ENCODE data around the gene UMPS.

The UMPS gene

DNA sequence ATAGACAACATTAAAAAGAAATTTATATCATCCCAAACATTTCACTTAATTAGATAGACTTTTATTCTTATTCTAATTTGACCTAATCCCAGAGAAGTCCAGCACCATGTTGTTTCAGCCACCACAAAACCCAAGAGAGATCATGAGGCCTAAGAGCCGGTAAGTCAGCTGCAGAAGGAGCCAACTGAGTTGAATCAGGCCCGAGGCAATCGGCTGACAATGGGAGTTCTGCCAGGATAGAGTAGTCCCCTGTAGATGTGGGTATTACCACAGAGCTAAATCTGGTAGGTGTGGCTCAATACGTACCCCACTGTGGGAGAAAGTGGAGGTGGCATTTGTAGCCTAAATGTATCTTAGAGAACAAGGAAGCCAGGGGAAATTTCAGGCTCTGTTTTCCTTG lies 49.7 kb upstream of the UMPS start:
- no peak overlapping the region for H3K4me3 ChIP-seq (ENCODE audit: low read depth, low read length)
- ChIA-PET CTCF (interaction anchor here (1.2 to 2.4 kb wide), 2 partner anchors 115 to 121 kb away, joined by 4 to 6 read pairs; no protein-coding TSS in a partner anchor), POLR2A (no interaction called here)
- no peak overlapping the region for H3K27ac ChIP-seq (ENCODE audit: extremely low read depth, low read depth, low read length)
- H3K4me1 ChIP-seq (ENCODE audit: control insufficient read depth, insufficient read depth, low read length) = no peaks in the 10 kb centered on the region
- no peaks in the 10 kb centered on the region for H3K9me3 ChIP-seq (ENCODE audit: control insufficient read depth, insufficient read depth, low read depth, low read length)
- no peaks in the 10 kb centered on the region for H3K36me3 ChIP-seq (ENCODE audit: control insufficient read depth in 2 of 2, insufficient read depth in 1 of 2, low read length in 2 of 2)
- TF ChIP-seq ZNF202 (tag by site-specific recombination; IDR thresholded peaks at IDR 0.05; ENCODE audit: borderline replicate concordance) = no peak
- no peak for TF ChIP-seq ZNF366 (tag by site-specific recombination; conservative IDR thresholded peaks at IDR 0.05)
- no peak for TF ChIP-seq ZBTB7A (tag by site-specific recombination; IDR thresholded peaks at IDR 0.05; ENCODE audit: low read depth)
- TF ChIP-seq ZNF837 (tag by site-specific recombination; IDR thresholded peaks at IDR 0.05) = no peak
- no peak for TF ChIP-seq ZNF132 (tag by site-specific recombination; IDR thresholded peaks at IDR 0.05; ENCODE audit: borderline replicate concordance)
- TF ChIP-seq, protein P1, sequence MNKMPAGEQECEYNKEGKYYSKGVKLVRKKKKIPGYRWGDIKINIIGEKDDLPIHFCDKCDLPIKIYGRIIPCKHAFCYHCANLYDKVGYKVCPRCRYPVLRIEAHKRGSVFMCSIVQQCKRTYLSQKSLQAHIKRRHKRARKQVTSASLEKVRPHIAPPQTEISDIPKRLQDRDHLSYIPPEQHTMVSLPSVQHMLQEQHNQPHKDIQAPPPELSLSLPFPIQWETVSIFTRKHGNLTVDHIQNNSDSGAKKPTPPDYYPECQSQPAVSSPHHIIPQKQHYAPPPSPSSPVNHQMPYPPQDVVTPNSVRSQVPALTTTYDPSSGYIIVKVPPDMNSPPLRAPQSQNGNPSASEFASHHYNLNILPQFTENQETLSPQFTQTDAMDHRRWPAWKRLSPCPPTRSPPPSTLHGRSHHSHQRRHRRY (tag by site-specific recombination; IDR thresholded peaks at IDR 0.05) = no peak
- no peak for TF ChIP-seq ZXDB (tag by site-specific recombination; IDR thresholded peaks at IDR 0.05)
- TF ChIP-seq ZNF776 (tag by site-specific recombination; IDR thresholded peaks at IDR 0.05; ENCODE audit: borderline replicate concordance) = no peak

DNA sequence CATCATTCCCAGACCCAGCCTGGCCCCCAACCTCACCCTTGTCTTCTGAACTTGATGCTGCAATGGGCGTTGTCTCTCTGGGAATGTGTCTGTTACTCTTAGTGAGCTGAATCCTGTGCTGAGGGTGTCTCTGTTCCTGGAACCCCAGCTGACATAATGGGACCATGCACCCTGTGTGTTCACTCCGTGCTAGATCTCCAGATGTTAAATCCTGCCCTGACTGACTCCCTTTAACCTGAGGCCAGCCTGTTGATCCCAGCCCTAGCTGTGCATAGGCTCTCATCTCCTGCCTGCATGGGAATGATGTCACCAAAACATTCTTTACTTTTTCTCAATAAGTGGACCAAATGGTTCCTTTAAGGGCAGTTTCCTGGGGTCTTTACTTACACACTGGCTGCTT lies 48.0 kb upstream of the UMPS start:
- Histone ChIP-seq H3K36me3 (ENCODE audit: control insufficient read depth in 2 of 2, insufficient read depth in 1 of 2, low read length in 2 of 2) (no peaks in the 10 kb centered on the region), H3K9me3 (ENCODE audit: control insufficient read depth, insufficient read depth, low read depth, low read length) (no peaks in the 10 kb centered on the region), H3K4me3 (ENCODE audit: low read depth, low read length) (no peak overlapping the region), H3K27ac (ENCODE audit: extremely low read depth, low read depth, low read length) (no peak overlapping the region), H3K4me1 (ENCODE audit: control insufficient read depth, insufficient read depth, low read length) (no peaks in the 10 kb centered on the region)
- ChIA-PET CTCF (no interaction called here), POLR2A (no interaction called here)
- TF ChIP-seq SCRT2 (tag by site-specific recombination; IDR thresholded peaks at IDR 0.05) = peak; percentile 53
- no peak for TF ChIP-seq ZBTB7A (tag by site-specific recombination; IDR thresholded peaks at IDR 0.05; ENCODE audit: low read depth)

DNA sequence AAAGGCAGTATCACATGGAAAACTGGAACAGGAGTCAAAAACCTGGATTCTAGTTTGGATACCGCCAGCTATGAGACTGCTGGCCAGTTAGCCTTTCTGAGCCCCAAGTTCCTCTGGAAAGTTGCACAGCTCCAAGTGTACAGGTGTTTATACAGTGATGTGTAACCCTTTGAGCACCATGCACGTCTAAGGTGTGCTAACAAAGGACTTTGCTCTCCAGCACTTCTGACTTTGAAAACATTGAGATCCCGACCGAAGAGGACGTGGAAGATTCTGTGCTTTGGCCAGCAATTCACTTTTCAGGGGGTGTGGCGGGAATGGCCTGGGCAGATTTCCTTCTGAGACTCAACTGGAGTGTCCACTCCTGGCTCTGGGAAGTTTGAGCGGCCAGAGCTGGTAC lies 45.8 kb upstream of the UMPS start:
- TF ChIP-seq OSR2 (tag by site-specific recombination; IDR thresholded peaks at IDR 0.05) (no peak), ZBTB1 (tag by site-specific recombination; IDR thresholded peaks at IDR 0.05) (no peak), ZNF221 (tag by site-specific recombination; IDR thresholded peaks at IDR 0.05; ENCODE audit: borderline replicate concordance) (no peak)
- TF ChIP-seq, protein P2, sequence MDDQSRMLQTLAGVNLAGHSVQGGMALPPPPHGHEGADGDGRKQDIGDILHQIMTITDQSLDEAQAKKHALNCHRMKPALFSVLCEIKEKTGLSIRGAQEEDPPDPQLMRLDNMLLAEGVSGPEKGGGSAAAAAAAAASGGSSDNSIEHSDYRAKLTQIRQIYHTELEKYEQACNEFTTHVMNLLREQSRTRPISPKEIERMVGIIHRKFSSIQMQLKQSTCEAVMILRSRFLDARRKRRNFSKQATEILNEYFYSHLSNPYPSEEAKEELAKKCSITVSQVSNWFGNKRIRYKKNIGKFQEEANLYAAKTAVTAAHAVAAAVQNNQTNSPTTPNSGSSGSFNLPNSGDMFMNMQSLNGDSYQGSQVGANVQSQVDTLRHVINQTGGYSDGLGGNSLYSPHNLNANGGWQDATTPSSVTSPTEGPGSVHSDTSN (CRISPR knock-in tag; IDR thresholded peaks at IDR 0.05) = no peak
- TF ChIP-seq, protein P3, sequence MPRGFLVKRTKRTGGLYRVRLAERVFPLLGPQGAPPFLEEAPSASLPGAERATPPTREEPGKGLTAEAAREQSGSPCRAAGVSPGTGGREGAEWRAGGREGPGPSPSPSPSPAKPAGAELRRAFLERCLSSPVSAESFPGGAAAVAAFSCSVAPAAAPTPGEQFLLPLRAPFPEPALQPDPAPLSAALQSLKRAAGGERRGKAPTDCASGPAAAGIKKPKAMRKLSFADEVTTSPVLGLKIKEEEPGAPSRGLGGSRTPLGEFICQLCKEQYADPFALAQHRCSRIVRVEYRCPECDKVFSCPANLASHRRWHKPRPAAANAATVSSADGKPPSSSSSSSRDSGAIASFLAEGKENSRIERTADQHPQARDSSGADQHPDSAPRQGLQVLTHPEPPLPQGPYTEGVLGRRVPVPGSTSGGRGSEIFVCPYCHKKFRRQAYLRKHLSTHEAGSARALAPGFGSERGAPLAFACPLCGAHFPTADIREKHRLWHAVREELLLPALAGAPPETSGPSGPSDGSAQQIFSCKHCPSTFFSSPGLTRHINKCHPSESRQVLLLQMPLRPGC (tag by site-specific recombination; IDR thresholded peaks at IDR 0.05) = no peak
- CTCF ChIA-PET = interaction anchor here (0.6 kb wide), 1 partner anchor 118 kb away, joined by 3 read pairs; no protein-coding TSS in a partner anchor
- H3K9me3 ChIP-seq (ENCODE audit: control insufficient read depth, insufficient read depth, low read depth, low read length) = no peaks in the 10 kb centered on the region
- H3K36me3 ChIP-seq (ENCODE audit: control insufficient read depth in 2 of 2, insufficient read depth in 1 of 2, low read length in 2 of 2) = no peaks in the 10 kb centered on the region
- H3K4me1 ChIP-seq (ENCODE audit: control insufficient read depth, insufficient read depth, low read length) = no peaks in the 10 kb centered on the region
- POLR2A ChIA-PET = no interaction called here
- no peak overlapping the region for H3K27ac ChIP-seq (ENCODE audit: extremely low read depth, low read depth, low read length)
- H3K4me3 ChIP-seq (ENCODE audit: low read depth, low read length) = no peak overlapping the region

DNA sequence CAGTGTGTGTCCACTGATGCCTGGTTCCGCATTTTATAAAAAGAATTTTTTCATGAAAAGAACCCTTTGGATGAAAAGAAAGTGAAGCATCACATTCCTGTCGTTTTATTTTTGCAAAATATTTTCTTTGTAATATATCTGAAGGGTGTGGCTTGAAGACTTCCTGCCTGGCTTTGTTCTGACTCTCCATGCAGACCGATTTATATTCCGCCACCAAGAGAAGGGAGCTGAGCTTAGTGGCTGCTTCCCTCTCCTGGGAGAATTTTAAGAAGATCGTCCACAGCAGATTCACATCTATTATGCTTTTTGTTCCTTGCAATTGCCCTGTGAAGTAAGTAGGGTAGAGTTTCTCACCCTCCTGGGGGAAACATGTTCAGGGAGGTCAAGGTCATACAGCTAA lies 45.2 kb upstream of the UMPS start:
- Histone ChIP-seq H3K9me3 (ENCODE audit: control insufficient read depth, insufficient read depth, low read depth, low read length) (no peaks in the 10 kb centered on the region), H3K4me3 (ENCODE audit: low read depth, low read length) (no peak overlapping the region), H3K27ac (ENCODE audit: extremely low read depth, low read depth, low read length) (no peak overlapping the region), H3K4me1 (ENCODE audit: control insufficient read depth, insufficient read depth, low read length) (no peaks in the 10 kb centered on the region), H3K36me3 (ENCODE audit: control insufficient read depth in 2 of 2, insufficient read depth in 1 of 2, low read length in 2 of 2) (no peaks in the 10 kb centered on the region)
- ChIA-PET CTCF (no interaction called here), POLR2A (no interaction called here)
- no peak for TF ChIP-seq ZNF514 (tag by site-specific recombination; IDR thresholded peaks at IDR 0.05)
- no peak for TF ChIP-seq ZNF701 (tag by site-specific recombination; IDR thresholded peaks at IDR 0.05)
- TF ChIP-seq, protein P4, sequence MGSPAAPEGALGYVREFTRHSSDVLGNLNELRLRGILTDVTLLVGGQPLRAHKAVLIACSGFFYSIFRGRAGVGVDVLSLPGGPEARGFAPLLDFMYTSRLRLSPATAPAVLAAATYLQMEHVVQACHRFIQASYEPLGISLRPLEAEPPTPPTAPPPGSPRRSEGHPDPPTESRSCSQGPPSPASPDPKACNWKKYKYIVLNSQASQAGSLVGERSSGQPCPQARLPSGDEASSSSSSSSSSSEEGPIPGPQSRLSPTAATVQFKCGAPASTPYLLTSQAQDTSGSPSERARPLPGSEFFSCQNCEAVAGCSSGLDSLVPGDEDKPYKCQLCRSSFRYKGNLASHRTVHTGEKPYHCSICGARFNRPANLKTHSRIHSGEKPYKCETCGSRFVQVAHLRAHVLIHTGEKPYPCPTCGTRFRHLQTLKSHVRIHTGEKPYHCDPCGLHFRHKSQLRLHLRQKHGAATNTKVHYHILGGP (tag by site-specific recombination; IDR thresholded peaks at IDR 0.05) = no peak
- TF ChIP-seq, protein P5, sequence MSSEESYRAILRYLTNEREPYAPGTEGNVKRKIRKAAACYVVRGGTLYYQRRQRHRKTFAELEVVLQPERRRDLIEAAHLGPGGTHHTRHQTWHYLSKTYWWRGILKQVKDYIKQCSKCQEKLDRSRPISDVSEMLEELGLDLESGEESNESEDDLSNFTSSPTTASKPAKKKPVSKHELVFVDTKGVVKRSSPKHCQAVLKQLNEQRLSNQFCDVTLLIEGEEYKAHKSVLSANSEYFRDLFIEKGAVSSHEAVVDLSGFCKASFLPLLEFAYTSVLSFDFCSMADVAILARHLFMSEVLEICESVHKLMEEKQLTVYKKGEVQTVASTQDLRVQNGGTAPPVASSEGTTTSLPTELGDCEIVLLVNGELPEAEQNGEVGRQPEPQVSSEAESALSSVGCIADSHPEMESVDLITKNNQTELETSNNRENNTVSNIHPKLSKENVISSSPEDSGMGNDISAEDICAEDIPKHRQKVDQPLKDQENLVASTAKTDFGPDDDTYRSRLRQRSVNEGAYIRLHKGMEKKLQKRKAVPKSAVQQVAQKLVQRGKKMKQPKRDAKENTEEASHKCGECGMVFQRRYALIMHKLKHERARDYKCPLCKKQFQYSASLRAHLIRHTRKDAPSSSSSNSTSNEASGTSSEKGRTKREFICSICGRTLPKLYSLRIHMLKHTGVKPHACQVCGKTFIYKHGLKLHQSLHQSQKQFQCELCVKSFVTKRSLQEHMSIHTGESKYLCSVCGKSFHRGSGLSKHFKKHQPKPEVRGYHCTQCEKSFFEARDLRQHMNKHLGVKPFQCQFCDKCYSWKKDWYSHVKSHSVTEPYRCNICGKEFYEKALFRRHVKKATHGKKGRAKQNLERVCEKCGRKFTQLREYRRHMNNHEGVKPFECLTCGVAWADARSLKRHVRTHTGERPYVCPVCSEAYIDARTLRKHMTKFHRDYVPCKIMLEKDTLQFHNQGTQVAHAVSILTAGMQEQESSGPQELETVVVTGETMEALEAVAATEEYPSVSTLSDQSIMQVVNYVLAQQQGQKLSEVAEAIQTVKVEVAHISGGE (tag by site-specific recombination; conservative IDR thresholded peaks at IDR 0.05; ENCODE audit: low read depth) = no peak
- TF ChIP-seq ZNF404 (tag by site-specific recombination; IDR thresholded peaks at IDR 0.05) = no peak
- no peak for TF ChIP-seq ZNF341 (tag by site-specific recombination; IDR thresholded peaks at IDR 0.05; ENCODE audit: low read depth)
- TF ChIP-seq ZNF416 (tag by site-specific recombination; IDR thresholded peaks at IDR 0.05) = no peak

All from HEK293 (cell line).